Measurements from ENCODE around the gene PDZRN4. TPM values are rescaled to one million over a fixed set of nuclear protein-coding genes. Genes with fewer than 3 reads are reported as not detected.

The PDZRN4 gene
- polyA plus RNA-seq, 2 of the 4 experiments (the other 2 are of a cell fraction) = 0.03 TPM

DNA sequence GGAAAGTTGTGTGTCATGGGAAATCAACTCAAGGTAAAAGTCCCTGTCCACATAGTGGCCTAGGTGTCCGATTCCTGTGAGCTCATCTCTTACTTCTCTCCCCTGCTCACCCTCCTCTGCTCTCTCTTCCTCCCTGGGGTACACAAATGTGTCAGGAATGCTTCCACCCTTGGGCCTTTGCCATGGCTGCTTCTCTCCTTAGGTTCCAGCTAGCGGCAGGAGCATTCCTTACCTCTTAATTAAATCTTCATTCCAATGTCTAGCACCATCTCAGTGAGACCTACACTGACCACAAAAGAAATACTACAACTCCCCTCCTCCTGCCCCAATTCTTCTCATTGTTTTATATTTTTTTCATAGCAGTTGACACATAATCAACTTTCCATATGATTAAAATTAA is 298.6 kb downstream of the PDZRN4 start:
- ATAC-seq = no peak
- no peak overlapping the region for H3K27ac ChIP-seq
- no peak overlapping the region for H3K4me2 ChIP-seq
- TF ChIP-seq BHLHE40 (IDR thresholded peaks at IDR 0.05; ENCODE audit: low read depth, low read length) (no peak), NPAS2 (CRISPR knock-in tag; IDR thresholded peaks at IDR 0.05; ENCODE audit: borderline replicate concordance) (no peak)
- H3K4me3 ChIP-seq = no peak overlapping the region
- ChIA-PET POLR2A (no interaction called here), CTCF (interaction anchor here (0.6 kb wide), 1 partner anchor 243 kb away, joined by 3 read pairs; no protein-coding TSS in a partner anchor)
- WGBS (ENCODE audit: missing lambda C conversion rate) = 28% methylated on average over 2 of the region's 2 CpGs
- DNase-seq (ENCODE audit: low read depth in 1 of 2, low spot score in 1 of 2) = no peak
- no peak for FAIRE-seq
- H3K4me1 ChIP-seq = no peaks in the 10 kb centered on the region
- H3K9me3 ChIP-seq = no peaks in the 10 kb centered on the region

DNA sequence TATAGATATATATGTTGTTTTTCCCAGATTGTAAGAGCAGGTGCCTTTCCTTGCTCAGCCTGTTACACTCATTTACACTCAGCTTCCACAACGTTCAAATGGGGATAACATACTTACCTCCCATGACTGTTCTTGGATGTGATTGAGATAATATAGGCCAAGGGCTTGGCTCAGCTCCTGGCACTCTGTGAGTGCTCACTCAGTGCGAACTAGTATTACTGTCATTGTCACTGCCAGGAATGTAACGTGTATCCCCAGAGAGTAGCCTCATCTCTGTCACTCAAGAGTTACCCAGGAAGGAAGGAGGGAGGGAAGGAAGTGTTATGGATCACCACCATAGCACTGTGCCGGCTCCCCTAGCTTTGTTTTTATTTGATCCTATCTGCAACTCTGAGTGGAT is 307.9 kb downstream of the PDZRN4 start:
- ChIA-PET POLR2A (no interaction called here), CTCF (no interaction called here)
- FAIRE-seq = no peak
- no peak for TF ChIP-seq MYC (IDR thresholded peaks at IDR 0.05; ENCODE audit: borderline replicate concordance, low read length)
- TF ChIP-seq RCOR1 (IDR thresholded peaks at IDR 0.05; ENCODE audit: low read depth, low read length) = no peak
- TF ChIP-seq, protein P1, sequence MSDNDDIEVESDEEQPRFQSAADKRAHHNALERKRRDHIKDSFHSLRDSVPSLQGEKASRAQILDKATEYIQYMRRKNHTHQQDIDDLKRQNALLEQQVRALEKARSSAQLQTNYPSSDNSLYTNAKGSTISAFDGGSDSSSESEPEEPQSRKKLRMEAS (IDR thresholded peaks at IDR 0.05) = no peak
- no peak for TF ChIP-seq SREBF2 (IDR thresholded peaks at IDR 0.05)
- no peak for TF ChIP-seq GATA3 (IDR thresholded peaks at IDR 0.05; ENCODE audit: borderline replicate concordance)
- TF ChIP-seq EP300 (IDR thresholded peaks at IDR 0.05) = no peak
- no peak for TF ChIP-seq CTCF (IDR thresholded peaks at IDR 0.05)
- TF ChIP-seq RNF2 (IDR thresholded peaks at IDR 0.05; ENCODE audit: borderline replicate concordance, low read depth) = no peak
- H3K4me2 ChIP-seq = no peak overlapping the region
- 16% methylated on average over 4 of the region's 4 CpGs for WGBS (ENCODE audit: missing lambda C conversion rate)
- no peak overlapping the region for H3K4me3 ChIP-seq
- no peak for DNase-seq (ENCODE audit: low read depth in 1 of 2, low spot score in 1 of 2)
- no peaks in the 10 kb centered on the region for H3K9me3 ChIP-seq
- no peak for ATAC-seq
- H3K4me1 ChIP-seq = no peaks in the 10 kb centered on the region
- H3K27ac ChIP-seq = no peak overlapping the region

GRCh38 chr12:41497409-41497808 is 309.3 kb downstream of the PDZRN4 start:
- no peak for FAIRE-seq
- Histone ChIP-seq H3K9me3 (no peaks in the 10 kb centered on the region), H3K4me3 (no peak overlapping the region), H3K4me2 (no peak overlapping the region), H3K4me1 (no peaks in the 10 kb centered on the region), H3K27ac (no peak overlapping the region)
- no peak for TF ChIP-seq FOSL2 (IDR thresholded peaks at IDR 0.05)
- TF ChIP-seq FOSL2 (CRISPR knock-in tag; IDR thresholded peaks at IDR 0.05) = no peak
- TF ChIP-seq TP53 (CRISPR knock-in tag; IDR thresholded peaks at IDR 0.05) = no peak
- no peak for TF ChIP-seq ZNF302 (CRISPR knock-in tag; IDR thresholded peaks at IDR 0.05)
- no peak for TF ChIP-seq HDAC2 (IDR thresholded peaks at IDR 0.05)
- no peak for TF ChIP-seq NR3C1 (IDR thresholded peaks at IDR 0.05)
- TF ChIP-seq HES2 (IDR thresholded peaks at IDR 0.05) = no peak
- TF ChIP-seq CHD2 (IDR thresholded peaks at IDR 0.05; ENCODE audit: low read length, partially characterized antibody) = no peak
- no peak for TF ChIP-seq HEYL (CRISPR knock-in tag; IDR thresholded peaks at IDR 0.05)
- TF ChIP-seq CBX2 (IDR thresholded peaks at IDR 0.05; ENCODE audit: borderline replicate concordance, low read depth) = no peak
- no peak for TF ChIP-seq CTCF (IDR thresholded peaks at IDR 0.05)
- no peak for TF ChIP-seq NFE2L2 (conservative IDR thresholded peaks at IDR 0.05; ENCODE audit: low read length)
- TF ChIP-seq MAZ (IDR thresholded peaks at IDR 0.05; ENCODE audit: borderline replicate concordance, low read depth, low read length) = no peak
- no peak for TF ChIP-seq HOXB5 (CRISPR knock-in tag; IDR thresholded peaks at IDR 0.05)
- TF ChIP-seq CBX8 (IDR thresholded peaks at IDR 0.05) = no peak
- TF ChIP-seq POLR2AphosphoS2 (conservative IDR thresholded peaks at IDR 0.05; ENCODE audit: low read length) = no peak
- TF ChIP-seq, protein P2, sequence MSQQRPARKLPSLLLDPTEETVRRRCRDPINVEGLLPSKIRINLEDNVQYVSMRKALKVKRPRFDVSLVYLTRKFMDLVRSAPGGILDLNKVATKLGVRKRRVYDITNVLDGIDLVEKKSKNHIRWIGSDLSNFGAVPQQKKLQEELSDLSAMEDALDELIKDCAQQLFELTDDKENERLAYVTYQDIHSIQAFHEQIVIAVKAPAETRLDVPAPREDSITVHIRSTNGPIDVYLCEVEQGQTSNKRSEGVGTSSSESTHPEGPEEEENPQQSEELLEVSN (IDR thresholded peaks at IDR 0.05; ENCODE audit: borderline replicate concordance, low read depth) = no peak
- TF ChIP-seq EP300 (IDR thresholded peaks at IDR 0.05) = no peak
- no peak for TF ChIP-seq SMC3 (IDR thresholded peaks at IDR 0.05)
- TF ChIP-seq, protein P3, sequence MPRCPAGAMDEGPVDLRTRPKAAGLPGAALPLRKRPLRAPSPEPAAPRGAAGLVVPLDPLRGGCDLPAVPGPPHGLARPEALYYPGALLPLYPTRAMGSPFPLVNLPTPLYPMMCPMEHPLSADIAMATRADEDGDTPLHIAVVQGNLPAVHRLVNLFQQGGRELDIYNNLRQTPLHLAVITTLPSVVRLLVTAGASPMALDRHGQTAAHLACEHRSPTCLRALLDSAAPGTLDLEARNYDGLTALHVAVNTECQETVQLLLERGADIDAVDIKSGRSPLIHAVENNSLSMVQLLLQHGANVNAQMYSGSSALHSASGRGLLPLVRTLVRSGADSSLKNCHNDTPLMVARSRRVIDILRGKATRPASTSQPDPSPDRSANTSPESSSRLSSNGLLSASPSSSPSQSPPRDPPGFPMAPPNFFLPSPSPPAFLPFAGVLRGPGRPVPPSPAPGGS (IDR thresholded peaks at IDR 0.05) = no peak
- DNase-seq (ENCODE audit: low read depth in 1 of 2, low spot score in 1 of 2) = no peak
- no peak for ATAC-seq
- 4% methylated on average over 2 of the region's 2 CpGs for WGBS (ENCODE audit: missing lambda C conversion rate)
- POLR2A ChIA-PET = no interaction called here
- CTCF ChIA-PET = interaction anchor here (0.8 kb wide), 1 partner anchor 85 kb away, joined by 3 read pairs; no protein-coding TSS in a partner anchor
